HCT116 (cell line): ENCODE measurements around the gene MAB21L3. TPM values are rescaled to one million over a fixed set of nuclear protein-coding genes. Genes with fewer than 3 reads are reported as not detected.

Source experiments
- ATAC-seq: fragments of 200-7000 bp; cut with Tn5 transposase; 2 replicates; pipeline ENCODE4 v1.9.1; 2020; ENCODE audit warnings: mild to moderate bottlenecking, moderate library complexity
- BruUV-seq: library from RNA; stranded (reverse); fragments of 400-500 nt; replicated peaks from 2 replicates; lab custom pipeline; 2021; lab: Mats Ljungman, UMichigan
- CTCF ChIA-PET: fragments of 300-600 bp; sonication (Branson Sonifier 250); formaldehyde crosslinking; loops from one replicate; lab custom pipeline; 2021; ENCODE audit warnings: antibody characterized with exemption; lab: Charles Lee
- POLR2A ChIA-PET: fragments of 300-600, 350-600 bp; sonication (Branson Sonifier 250); formaldehyde crosslinking; loops from one replicate; lab custom pipeline; 2021; ENCODE audit warnings: antibody characterized with exemption; lab: Charles Lee
- RAD21 ChIA-PET, 2 experiments: fragments of 300-600 bp; sonication (Branson Sonifier 250); formaldehyde crosslinking; loops; one replicate each; lab custom pipeline; 2023; ENCODE audit warnings: low total read pairs in 2 of 2; ENCODE audit not compliant: uncharacterized antibody in 2 of 2, unreplicated experiment in 2 of 2, low non-redundant PET in 1 of 2; lab: Charles Lee
- DNase-seq: peaks from one replicate; pipeline ENCODE4 v3.0.0-alpha.2; 2010; ENCODE audit warnings: low read depth, low spot score
- H2AFZ ChIP-seq: fragments of 200-600 bp; shearing (Covaris generic), sonication (generic); 2 replicates; pipeline ENCODE4 v1.6.1; 2017; ENCODE audit warnings: low read depth, mixed run types, mixed read lengths, antibody characterized with exemption, low read length; ENCODE audit not compliant: poor library complexity, severe bottlenecking
- H3K27ac ChIP-seq: 2 replicates; pipeline ENCODE4 v1.5.1; 2012; ENCODE audit warnings: low read depth, low read length
- H3K27me3 ChIP-seq: fragments of 200-600 bp; sonication (generic); 2 replicates; pipeline ENCODE4 v1.6.1; 2016; ENCODE audit warnings: mixed run types, low read length, mixed read lengths; ENCODE audit not compliant: insufficient read depth
- H3K36me3 ChIP-seq, 2 experiments: fragments of 200-500 bp in 1 of 2; fragments of 200-600 bp in 1 of 2; sonication (Bioruptor generic) in 1 of 2; sonication (generic) in 1 of 2; 2 replicates each; pipeline versions ENCODE4 v1.5.1 to v1.6.1; 2014 to 2016; ENCODE audit warnings: low read length in 2 of 2, inconsistent platforms in 1 of 2, mixed read lengths in 1 of 2, mixed run types in 1 of 2; ENCODE audit not compliant: insufficient read depth in 2 of 2, control insufficient read depth in 1 of 2
- H3K4me1 ChIP-seq, 2 experiments: fragments of 200-600 bp in 1 of 2; sonication (generic) in 1 of 2; 2 replicates each; pipeline versions ENCODE4 v1.5.1 to v1.6.1; 2012 to 2017; ENCODE audit warnings: low read length in 2 of 2, inconsistent platforms in 1 of 2, mild to moderate bottlenecking in 1 of 2, mixed read lengths in 1 of 2, mixed run types in 1 of 2, moderate library complexity in 1 of 2; ENCODE audit not compliant: insufficient read depth in 2 of 2, control insufficient read depth in 1 of 2
- H3K4me2 ChIP-seq: fragments of 200-600 bp; sonication (generic); 2 replicates; pipeline ENCODE4 v1.6.1; 2017; ENCODE audit warnings: mixed run types, low read length, mixed read lengths
- H3K4me3 ChIP-seq, 2 experiments: fragments of 200-600 bp in 1 of 2; sonication (generic) in 1 of 2; replicated peaks in 1 of 2; 2 replicates each; pipeline ENCODE4 v1.5.1; 2011 to 2016; ENCODE audit warnings: low read length in 2 of 2, control low read depth in 1 of 2, low read depth in 1 of 2, mild to moderate bottlenecking in 1 of 2, mixed read lengths in 1 of 2, mixed run types in 1 of 2
- H3K79me2 ChIP-seq: fragments of 200-600 bp; sonication (generic); 2 replicates; pipeline ENCODE4 v1.6.1; 2017; ENCODE audit warnings: mild to moderate bottlenecking, mixed run types, low read length, moderate library complexity, mixed read lengths; ENCODE audit not compliant: insufficient read depth
- H3K9ac ChIP-seq: fragments of 200-600 bp; sonication (generic); 2 replicates; pipeline ENCODE4 v1.6.1; 2016; ENCODE audit warnings: low read length, mixed read lengths
- H3K9me2 ChIP-seq: fragments of 200-600 bp; sonication (generic), shearing (Covaris generic); 2 replicates; pipeline ENCODE4 v1.6.1; 2017; ENCODE audit warnings: mixed run types, mild to moderate bottlenecking, moderate library complexity; ENCODE audit not compliant: insufficient read depth
- H3K9me3 ChIP-seq, 2 experiments: fragments of 200-500 bp in 1 of 2; fragments of 200-600 bp in 1 of 2; sonication (Bioruptor generic) in 1 of 2; sonication (generic) in 1 of 2; 2 replicates each; pipeline ENCODE4 v1.6.1; 2014 to 2017; ENCODE audit warnings: low read length in 2 of 2, mixed read lengths in 2 of 2, inconsistent platforms in 1 of 2, low read depth in 1 of 2, mild to moderate bottlenecking in 1 of 2, mixed run types in 1 of 2, moderate library complexity in 1 of 2; ENCODE audit not compliant: control insufficient read depth in 1 of 2, insufficient read depth in 1 of 2
- H4K20me1 ChIP-seq: fragments of 200-600 bp; sonication (generic), shearing (Covaris generic); 2 replicates; pipeline ENCODE4 v1.6.1; 2017; ENCODE audit warnings: mixed run types, mild to moderate bottlenecking, moderate library complexity; ENCODE audit not compliant: insufficient read depth
- ATF3 ChIP-seq: IDR thresholded peaks from 2 replicates; pipeline ENCODE4 v1.6.1; 2012
- CBX3 ChIP-seq: IDR thresholded peaks from 2 replicates; pipeline ENCODE4 v1.6.1; 2012; ENCODE audit warnings: low read depth
- ELF1 ChIP-seq: IDR thresholded peaks from 2 replicates; pipeline ENCODE4 v1.6.1; 2012; ENCODE audit warnings: low read depth, borderline replicate concordance
- EZH2phosphoT487 ChIP-seq: fragments of 200-600 bp; IDR thresholded peaks from 2 replicates; pipeline ENCODE4 v1.6.1; 2018; ENCODE audit warnings: antibody characterized with exemption, borderline replicate concordance
- FOSL1 ChIP-seq: IDR thresholded peaks from 2 replicates; pipeline ENCODE4 v1.6.1; 2012; ENCODE audit warnings: low read depth
- JUND ChIP-seq: IDR thresholded peaks from 2 replicates; pipeline ENCODE4 v1.6.1; 2012
- POLR2AphosphoS5 ChIP-seq: IDR thresholded peaks from 2 replicates; pipeline ENCODE4 v1.6.1; 2011; ENCODE audit warnings: mild to moderate bottlenecking, low read depth, low read length, moderate library complexity
- RAD21 ChIP-seq: IDR thresholded peaks from 2 replicates; pipeline ENCODE4 v1.6.1; 2012; ENCODE audit warnings: low read depth, mild to moderate bottlenecking
- REST ChIP-seq: IDR thresholded peaks from 2 replicates; pipeline ENCODE4 v1.6.1; 2012; ENCODE audit warnings: low read depth
- SIN3A ChIP-seq: IDR thresholded peaks from 2 replicates; pipeline ENCODE4 v1.6.1; 2012; ENCODE audit warnings: low read depth
- SP1 ChIP-seq: IDR thresholded peaks from 2 replicates; pipeline ENCODE4 v1.6.1; 2012; ENCODE audit warnings: low read depth
- TCF7L2 ChIP-seq: IDR thresholded peaks from 2 replicates; pipeline ENCODE4 v1.7.0; 2011; ENCODE audit warnings: borderline replicate concordance, inconsistent platforms; ENCODE audit not compliant: insufficient read depth, insufficient read length; ENCODE audit errors: extremely low read depth
- YY1 ChIP-seq: IDR thresholded peaks from 2 replicates; pipeline ENCODE4 v1.6.1; 2011; ENCODE audit warnings: low read length, low read depth, moderate library complexity, mild to moderate bottlenecking; ENCODE audit not compliant: insufficient replicate concordance; ENCODE audit errors: extremely low read depth
- ZFX ChIP-seq: fragments of 450-650 bp; IDR thresholded peaks from 2 replicates; pipeline ENCODE4 v1.6.1; 2017
- intact Hi-C: fragments of 100-400 bp; cut with micrococcal nuclease; formaldehyde crosslinking; loops from 2 replicates; pipeline ENCODE4 v1.10.0; 2022
- total RNA-seq: library from RNA; stranded (reverse); gene quantifications from one replicate; pipeline ENCODE4 v1.2.1, GENCODE V29; 2021; ENCODE audit not compliant: unreplicated experiment
- TF ChIP-seq, protein P1 (sequence below), 3 experiments: fragments of 200-600 bp in 1 of 3; sonication (generic) in 1 of 3; IDR thresholded peaks in 2 of 3; conservative IDR thresholded peaks in 1 of 3; 2 replicates each; pipeline ENCODE4 v1.5.1; 2012 to 2017; ENCODE audit warnings: low read depth in 2 of 3, low read length in 2 of 3, antibody characterized with exemption in 1 of 3, borderline replicate concordance in 1 of 3, control low read depth in 1 of 3, mild to moderate bottlenecking in 1 of 3, mixed read lengths in 1 of 3, mixed run types in 1 of 3, moderate library complexity in 1 of 3; ENCODE audit not compliant: insufficient read depth in 1 of 3

The MAB21L3 gene
- total RNA-seq, 1 experiment from 2014 or later, result not detected

DNA sequence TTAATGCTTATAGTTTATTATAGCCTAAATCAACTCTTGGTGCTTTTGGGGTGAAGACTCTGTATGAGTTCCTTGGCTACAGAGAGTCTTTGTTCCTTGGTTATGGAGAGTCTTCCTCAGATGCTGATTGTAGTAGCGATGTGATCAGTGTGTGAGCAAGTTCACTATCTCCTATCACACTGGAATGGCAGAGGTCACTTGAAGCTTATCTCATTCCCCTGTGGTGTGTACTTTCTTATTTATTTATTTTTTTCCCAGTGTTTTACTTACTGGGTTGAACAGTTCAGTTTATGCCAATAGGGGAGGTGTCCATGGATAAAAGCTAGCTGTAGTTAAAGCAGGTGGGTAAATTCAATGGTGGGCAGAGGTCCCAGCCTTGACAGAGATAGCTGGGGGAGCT lies 20.1 kb upstream of the MAB21L3 start:
- no peaks in the 10 kb centered on the region for H3K27me3 ChIP-seq
- no peaks in the 10 kb centered on the region for H3K9me2 ChIP-seq
- no peak for DNase-seq
- H3K4me3 ChIP-seq, result no peak overlapping the region
- ChIA-PET POLR2A (no interaction called here), CTCF (no interaction called here)
- intact Hi-C loops, result no loop called here
- no peaks in the 10 kb centered on the region for H3K9me3 ChIP-seq
- H2AFZ ChIP-seq, result no peak overlapping the region
- no peaks in the 10 kb centered on the region for H4K20me1 ChIP-seq
- no peaks in the 10 kb centered on the region for H3K36me3 ChIP-seq
- no peak for TF ChIP-seq REST
- TF ChIP-seq JUND, result no peak
- TF ChIP-seq POLR2AphosphoS5, result no peak
- no peak for TF ChIP-seq TCF7L2
- no peak for TF ChIP-seq RAD21
- TF ChIP-seq ATF3, result no peak
- no peak for TF ChIP-seq FOSL1
- TF ChIP-seq, protein P1, sequence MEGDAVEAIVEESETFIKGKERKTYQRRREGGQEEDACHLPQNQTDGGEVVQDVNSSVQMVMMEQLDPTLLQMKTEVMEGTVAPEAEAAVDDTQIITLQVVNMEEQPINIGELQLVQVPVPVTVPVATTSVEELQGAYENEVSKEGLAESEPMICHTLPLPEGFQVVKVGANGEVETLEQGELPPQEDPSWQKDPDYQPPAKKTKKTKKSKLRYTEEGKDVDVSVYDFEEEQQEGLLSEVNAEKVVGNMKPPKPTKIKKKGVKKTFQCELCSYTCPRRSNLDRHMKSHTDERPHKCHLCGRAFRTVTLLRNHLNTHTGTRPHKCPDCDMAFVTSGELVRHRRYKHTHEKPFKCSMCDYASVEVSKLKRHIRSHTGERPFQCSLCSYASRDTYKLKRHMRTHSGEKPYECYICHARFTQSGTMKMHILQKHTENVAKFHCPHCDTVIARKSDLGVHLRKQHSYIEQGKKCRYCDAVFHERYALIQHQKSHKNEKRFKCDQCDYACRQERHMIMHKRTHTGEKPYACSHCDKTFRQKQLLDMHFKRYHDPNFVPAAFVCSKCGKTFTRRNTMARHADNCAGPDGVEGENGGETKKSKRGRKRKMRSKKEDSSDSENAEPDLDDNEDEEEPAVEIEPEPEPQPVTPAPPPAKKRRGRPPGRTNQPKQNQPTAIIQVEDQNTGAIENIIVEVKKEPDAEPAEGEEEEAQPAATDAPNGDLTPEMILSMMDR (IDR thresholded peaks at IDR 0.05 in 2 of 3, conservative IDR thresholded peaks at IDR 0.05 in 1 of 3; ENCODE audit: borderline replicate concordance in 1 of 3, insufficient read depth in 1 of 3, low read depth in 2 of 3, low read length in 2 of 3), result no peak
- TF ChIP-seq CBX3, result no peak
- TF ChIP-seq SIN3A, result no peak
- TF ChIP-seq YY1, result no peak
- TF ChIP-seq ZFX, result no peak
- TF ChIP-seq EZH2phosphoT487, result no peak
- no peak for TF ChIP-seq ELF1
- no peak for TF ChIP-seq SP1
- TF ChIP-seq, all 23 proteins: peak for 0
- no peak for ATAC-seq
- no peak overlapping the region for H3K9ac ChIP-seq
- no peak overlapping the region for H3K27ac ChIP-seq
- H3K4me1 ChIP-seq, result no peaks in the 10 kb centered on the region
- H3K4me2 ChIP-seq, result no peak overlapping the region
- no TSS peak for BruUV-seq
- RAD21 ChIA-PET, result no interaction called here
- no peaks in the 10 kb centered on the region for H3K79me2 ChIP-seq
